ENCODE data around the gene ATP8A1. TPM values are rescaled to one million over a fixed set of nuclear protein-coding genes. Genes with fewer than 3 reads are reported as not detected.
"Not testable (repeated sequence)": the region's sequence is repeated elsewhere in the genome, so short reads cannot be mapped to it uniquely, and the experiment has no call there.

Gene ATP8A1
- polyA plus RNA-seq, 4 donors: 5.1 to 90.1 (median 9.4) TPM

- FAIRE-seq (no peak), DNase-seq (no peak)
- Histone ChIP-seq H3K27ac (ENCODE audit: low read depth in 1 of 3, low read length in 2 of 3) (peak overlapping the region; percentile 46 to 69 (median 47)), H3K4me3 (ENCODE audit: low read depth in 1 of 3, low read length in 3 of 3) (peak overlapping the region in 2 of 3 donors; percentile 80 to 97), H3K4me1 (ENCODE audit: control insufficient read depth in 3 of 3, insufficient read depth in 2 of 3, low read depth in 1 of 3, low read length in 2 of 3) (peaks cover 3 to 30% (median 18%) of the 10 kb centered on the region in 3 donors), H3K27me3 (ENCODE audit: control insufficient read depth in 3 of 3, insufficient read depth in 3 of 3, low read length in 3 of 3) (no peaks in the 10 kb centered on the region), H3K36me3 (ENCODE audit: control insufficient read depth in 3 of 3, insufficient read depth in 2 of 3, low read depth in 1 of 3, low read length in 3 of 3) (no peaks in the 10 kb centered on the region), H3K9me3 (ENCODE audit: control insufficient read depth in 2 of 2, insufficient read depth in 1 of 2, low read depth in 1 of 2, low read length in 1 of 2) (peaks cover 0 to 8% of the 10 kb centered on the region in 2 donors)
- WGBS, 3 donors: 44 to 55% (median 51%) methylated on average over 1 of the region's 1 CpG
Observed at GRCh38 chr4:42655269-42655637, 1.7 kb downstream of the ATP8A1 start.

GRCh38 chr4:42654631-42655268 is 2.2 kb downstream of the ATP8A1 start:
- Histone ChIP-seq H3K36me3 (ENCODE audit: control insufficient read depth in 3 of 3, insufficient read depth in 2 of 3, low read depth in 1 of 3, low read length in 3 of 3) (no peaks in the 10 kb centered on the region), H3K4me1 (ENCODE audit: control insufficient read depth in 3 of 3, insufficient read depth in 2 of 3, low read depth in 1 of 3, low read length in 2 of 3) (peaks cover 3 to 30% (median 18%) of the 10 kb centered on the region in 3 donors), H3K27me3 (ENCODE audit: control insufficient read depth in 3 of 3, insufficient read depth in 3 of 3, low read length in 3 of 3) (no peaks in the 10 kb centered on the region), H3K4me3 (ENCODE audit: low read depth in 1 of 3, low read length in 3 of 3) (peak overlapping the region in 2 of 3 donors; percentile 3 to 80), H3K9me3 (ENCODE audit: control insufficient read depth in 2 of 2, insufficient read depth in 1 of 2, low read depth in 1 of 2, low read length in 1 of 2) (peaks cover 0 to 8% of the 10 kb centered on the region in 2 donors), H3K27ac (ENCODE audit: low read depth in 1 of 3, low read length in 2 of 3) (peak overlapping the region; percentile 46 to 69 (median 47))
- DNase-seq: peak; percentile 28 to 50
- 45 to 60% (median 53%) methylated on average over 2 of the region's 2 CpGs for WGBS, 3 donors
- no peak for FAIRE-seq

- Histone ChIP-seq H3K4me3 (ENCODE audit: low read depth in 1 of 3, low read length in 3 of 3) (no peak overlapping the region), H3K36me3 (ENCODE audit: control insufficient read depth in 3 of 3, insufficient read depth in 2 of 3, low read depth in 1 of 3, low read length in 3 of 3) (no peaks in the 10 kb centered on the region), H3K4me1 (ENCODE audit: control insufficient read depth in 3 of 3, insufficient read depth in 2 of 3, low read depth in 1 of 3, low read length in 2 of 3) (peaks cover 3 to 30% (median 18%) of the 10 kb centered on the region in 3 donors), H3K9me3 (ENCODE audit: control insufficient read depth in 2 of 2, insufficient read depth in 1 of 2, low read depth in 1 of 2, low read length in 1 of 2) (peaks cover 0 to 8% of the 10 kb centered on the region in 2 donors), H3K27ac (ENCODE audit: low read depth in 1 of 3, low read length in 2 of 3) (peak overlapping the region in 2 of 3 donors; percentile 54 to 69), H3K27me3 (ENCODE audit: control insufficient read depth in 3 of 3, insufficient read depth in 3 of 3, low read length in 3 of 3) (no peaks in the 10 kb centered on the region)
- WGBS, 3 donors: 66 to 76% (median 69%) methylated on average over 8 of the region's 8 CpGs
- DNase-seq: peak in 1 of 2 donors; percentile 13
- FAIRE-seq: no peak
Observed at GRCh38 chr4:42653626-42654560, 3.0 kb downstream of the ATP8A1 start.

GRCh38 chr4:42652529-42653231 is 4.2 kb downstream of the ATP8A1 start:
- peaks cover 3 to 20% (median 13%) of the 10 kb centered on the region in 3 donors for H3K4me1 ChIP-seq (ENCODE audit: control insufficient read depth in 3 of 3, insufficient read depth in 2 of 3, low read depth in 1 of 3, low read length in 2 of 3)
- not testable (repeated sequence) for H3K9me3 ChIP-seq (ENCODE audit: control insufficient read depth in 2 of 2, insufficient read depth in 1 of 2, low read depth in 1 of 2, low read length in 1 of 2); H3K27ac ChIP-seq (ENCODE audit: low read depth in 1 of 3, low read length in 2 of 3); H3K27me3 ChIP-seq (ENCODE audit: control insufficient read depth in 3 of 3, insufficient read depth in 3 of 3, low read length in 3 of 3); FAIRE-seq; H3K36me3 ChIP-seq (ENCODE audit: control insufficient read depth in 3 of 3, insufficient read depth in 2 of 3, low read depth in 1 of 3, low read length in 3 of 3); H3K4me3 ChIP-seq (ENCODE audit: low read depth in 1 of 3, low read length in 3 of 3); DNase-seq
- 82 to 93% (median 92%) methylated on average over 10 of the region's 10 CpGs for WGBS, 3 donors

GRCh38 chr4:42649870-42650269 is 7.0 kb downstream of the ATP8A1 start:
- H3K4me1 ChIP-seq (ENCODE audit: control insufficient read depth in 3 of 3, insufficient read depth in 2 of 3, low read depth in 1 of 3, low read length in 2 of 3): peaks cover 3 to 16% (median 10%) of the 10 kb centered on the region in 3 donors
- 71 to 82% (median 79%) methylated on average over 4 of the region's 4 CpGs for WGBS, 3 donors
- peaks cover 0 to 8% of the 10 kb centered on the region in 2 donors for H3K9me3 ChIP-seq (ENCODE audit: control insufficient read depth in 2 of 2, insufficient read depth in 1 of 2, low read depth in 1 of 2, low read length in 1 of 2)
- DNase-seq: no peak
- peaks cover 0 to 3% (median 0%) of the 10 kb centered on the region in 3 donors for H3K36me3 ChIP-seq (ENCODE audit: control insufficient read depth in 3 of 3, insufficient read depth in 2 of 3, low read depth in 1 of 3, low read length in 3 of 3)
- no peak for FAIRE-seq
- no peaks in the 10 kb centered on the region for H3K27me3 ChIP-seq (ENCODE audit: control insufficient read depth in 3 of 3, insufficient read depth in 3 of 3, low read length in 3 of 3)
- no peak overlapping the region for H3K4me3 ChIP-seq (ENCODE audit: low read depth in 1 of 3, low read length in 3 of 3)
- H3K27ac ChIP-seq (ENCODE audit: low read depth in 1 of 3, low read length in 2 of 3): no peak overlapping the region

- H3K4me3 ChIP-seq (ENCODE audit: low read depth in 1 of 3, low read length in 3 of 3): no peak overlapping the region
- no peak for FAIRE-seq
- WGBS, 3 donors: 87 to 92% (median 92%) methylated on average over 2 of the region's 2 CpGs
- DNase-seq: no peak
- H3K9me3 ChIP-seq (ENCODE audit: control insufficient read depth in 2 of 2, insufficient read depth in 1 of 2, low read depth in 1 of 2, low read length in 1 of 2): peaks cover 0 to 8% of the 10 kb centered on the region in 2 donors
- H3K36me3 ChIP-seq (ENCODE audit: control insufficient read depth in 3 of 3, insufficient read depth in 2 of 3, low read depth in 1 of 3, low read length in 3 of 3): peaks cover 0 to 3% (median 0%) of the 10 kb centered on the region in 3 donors
- no peaks in the 10 kb centered on the region for H3K27me3 ChIP-seq (ENCODE audit: control insufficient read depth in 3 of 3, insufficient read depth in 3 of 3, low read length in 3 of 3)
- no peak overlapping the region for H3K27ac ChIP-seq (ENCODE audit: low read depth in 1 of 3, low read length in 2 of 3)
- peaks cover 0 to 12% (median 0%) of the 10 kb centered on the region in 3 donors for H3K4me1 ChIP-seq (ENCODE audit: control insufficient read depth in 3 of 3, insufficient read depth in 2 of 3, low read depth in 1 of 3, low read length in 2 of 3)
Observed at GRCh38 chr4:42646999-42647541, 9.8 kb downstream of the ATP8A1 start.

GRCh38 chr4:42646013-42646784 is 10.7 kb downstream of the ATP8A1 start:
- FAIRE-seq: no peak
- Histone ChIP-seq H3K9me3 (ENCODE audit: control insufficient read depth in 2 of 2, insufficient read depth in 1 of 2, low read depth in 1 of 2, low read length in 1 of 2) (peaks cover 0 to 3% of the 10 kb centered on the region in 2 donors), H3K4me3 (ENCODE audit: low read depth in 1 of 3, low read length in 3 of 3) (no peak overlapping the region), H3K36me3 (ENCODE audit: control insufficient read depth in 3 of 3, insufficient read depth in 2 of 3, low read depth in 1 of 3, low read length in 3 of 3) (peaks cover 0 to 3% (median 0%) of the 10 kb centered on the region in 3 donors), H3K4me1 (ENCODE audit: control insufficient read depth in 3 of 3, insufficient read depth in 2 of 3, low read depth in 1 of 3, low read length in 2 of 3) (peaks cover 0 to 20% (median 0%) of the 10 kb centered on the region in 3 donors), H3K27me3 (ENCODE audit: control insufficient read depth in 3 of 3, insufficient read depth in 3 of 3, low read length in 3 of 3) (no peaks in the 10 kb centered on the region), H3K27ac (ENCODE audit: low read depth in 1 of 3, low read length in 2 of 3) (no peak overlapping the region)
- WGBS, 3 donors: 89 to 91% (median 90%) methylated on average over 8 of the region's 8 CpGs
- no peak for DNase-seq
